ENCODE results near the gene ATOH8. TPM values are rescaled to one million over a fixed set of nuclear protein-coding genes. Genes with fewer than 3 reads are reported as not detected.
"Not testable (repeated sequence)": the region's sequence is repeated elsewhere in the genome, so short reads cannot be mapped to it uniquely, and the experiment has no call there.

Gene ATOH8
- total RNA-seq, 4 donors from 2014 or later: 41.1 to 124 (median 62.5) TPM

GRCh38 chr2:85712849-85713612 lies 40.8 kb upstream of the ATOH8 start:
- H3K27ac ChIP-seq (replicated peaks in 1 of 4): peak overlapping the region; percentile 68 to 75 (median 69)
- H3K36me3 ChIP-seq: no peaks in the 10 kb centered on the region
- peaks cover 24 to 57% (median 51%) of the 10 kb centered on the region in 4 donors for H3K4me1 ChIP-seq
- H3K9me3 ChIP-seq: no peaks in the 10 kb centered on the region
- no peak overlapping the region for H3K4me3 ChIP-seq
- no peak for TF ChIP-seq EP300 (IDR thresholded peaks at IDR 0.05)
- peak; percentile 19 to 39 for TF ChIP-seq POLR2AphosphoS5 (IDR thresholded peaks at IDR 0.05)
- intact Hi-C loops (cut with DNase I): no loop called here
- peaks cover 0 to 3% (median 0%) of the 10 kb centered on the region in 4 donors for H3K27me3 ChIP-seq
- 75% methylated on average over 9 of the region's 9 CpGs for WGBS
- no peak for DNase-seq (ENCODE audit: extremely low spot score)

- Histone ChIP-seq H3K4me3 (no peak overlapping the region), H3K36me3 (no peaks in the 10 kb centered on the region), H3K9me3 (no peaks in the 10 kb centered on the region), H3K4me1 (peaks cover 24 to 54% (median 46%) of the 10 kb centered on the region in 4 donors), H3K27ac (replicated peaks in 1 of 4) (peak overlapping the region in 1 of 4 donors; percentile 1), H3K27me3 (peaks cover 0 to 3% (median 0%) of the 10 kb centered on the region in 4 donors)
- no peak for DNase-seq (ENCODE audit: extremely low spot score)
- TF ChIP-seq POLR2AphosphoS5 (IDR thresholded peaks at IDR 0.05): no peak
- intact Hi-C loops (cut with DNase I): no loop called here
- WGBS: 91% methylated on average over 5 of the region's 5 CpGs
Measured at GRCh38 chr2:85713836-85714235, 40.0 kb upstream of the ATOH8 start.

GRCh38 chr2:85714421-85714820 lies 39.4 kb upstream of the ATOH8 start:
- H3K27ac ChIP-seq (replicated peaks in 1 of 4); DNase-seq (ENCODE audit: extremely low spot score); intact Hi-C loops (cut with DNase I); H3K27me3 ChIP-seq; H3K9me3 ChIP-seq; H3K36me3 ChIP-seq; H3K4me3 ChIP-seq: not testable (repeated sequence)
- WGBS: 97% methylated on average over 7 of the region's 7 CpGs
- peaks cover 26 to 48% (median 41%) of the 10 kb centered on the region in 4 donors for H3K4me1 ChIP-seq

GRCh38 chr2:85714841-85715240 lies 39.0 kb upstream of the ATOH8 start:
- Histone ChIP-seq H3K27ac (replicated peaks in 1 of 4) (no peak overlapping the region), H3K27me3 (peaks cover 0 to 3% (median 0%) of the 10 kb centered on the region in 4 donors), H3K9me3 (no peaks in the 10 kb centered on the region), H3K4me3 (no peak overlapping the region), H3K36me3 (no peaks in the 10 kb centered on the region), H3K4me1 (peaks cover 29 to 44% (median 38%) of the 10 kb centered on the region in 4 donors)
- TF ChIP-seq CTCF (IDR thresholded peaks at IDR 0.05) (no peak), EP300 (IDR thresholded peaks at IDR 0.05) (no peak), POLR2A (IDR thresholded peaks at IDR 0.05; ENCODE audit: low read depth) (no peak), POLR2AphosphoS5 (IDR thresholded peaks at IDR 0.05) (no peak)
- intact Hi-C loops (cut with DNase I): no loop called here
- WGBS: 89% methylated on average over 8 of the region's 8 CpGs
- DNase-seq (ENCODE audit: extremely low spot score): no peak

GRCh38 chr2:85716346-85716914 lies 37.4 kb upstream of the ATOH8 start:
- intact Hi-C loops (cut with DNase I): no loop called here
- WGBS: 66% methylated on average over 13 of the region's 13 CpGs
- Histone ChIP-seq H3K36me3 (no peaks in the 10 kb centered on the region), H3K27ac (replicated peaks in 1 of 4) (no peak overlapping the region), H3K4me3 (no peak overlapping the region), H3K4me1 (peaks cover 15 to 38% (median 23%) of the 10 kb centered on the region in 4 donors), H3K9me3 (no peaks in the 10 kb centered on the region), H3K27me3 (peaks cover 0 to under 1% (median 0%) of the 10 kb centered on the region in 4 donors)
- no peak for TF ChIP-seq POLR2AphosphoS5 (IDR thresholded peaks at IDR 0.05)
- TF ChIP-seq EP300 (IDR thresholded peaks at IDR 0.05): no peak
- TF ChIP-seq POLR2A (IDR thresholded peaks at IDR 0.05; ENCODE audit: low read depth): no peak
- TF ChIP-seq CTCF (IDR thresholded peaks at IDR 0.05): no peak
- no peak for DNase-seq (ENCODE audit: extremely low spot score)

- Histone ChIP-seq H3K9me3 (no peaks in the 10 kb centered on the region), H3K27ac (replicated peaks in 1 of 4) (no peak overlapping the region), H3K4me3 (no peak overlapping the region), H3K36me3 (no peaks in the 10 kb centered on the region), H3K4me1 (peaks cover 9 to 30% (median 17%) of the 10 kb centered on the region in 4 donors), H3K27me3 (no peaks in the 10 kb centered on the region)
- TF ChIP-seq POLR2AphosphoS5 (IDR thresholded peaks at IDR 0.05) (peak in 1 of 2 donors; percentile 38), CTCF (IDR thresholded peaks at IDR 0.05) (no peak), EP300 (IDR thresholded peaks at IDR 0.05) (no peak), POLR2A (IDR thresholded peaks at IDR 0.05; ENCODE audit: low read depth) (no peak)
- DNase-seq (ENCODE audit: extremely low spot score): no peak
- intact Hi-C loops (cut with DNase I): no loop called here
- 77% methylated on average over 15 of the region's 15 CpGs for WGBS
Measured at GRCh38 chr2:85717308-85718008, 36.3 kb upstream of the ATOH8 start.

Data from esophagus muscularis mucosa (tissue), 4 donors.